Measurements from ENCODE around the gene KCNK1.

KCNK1 gene

DNA sequence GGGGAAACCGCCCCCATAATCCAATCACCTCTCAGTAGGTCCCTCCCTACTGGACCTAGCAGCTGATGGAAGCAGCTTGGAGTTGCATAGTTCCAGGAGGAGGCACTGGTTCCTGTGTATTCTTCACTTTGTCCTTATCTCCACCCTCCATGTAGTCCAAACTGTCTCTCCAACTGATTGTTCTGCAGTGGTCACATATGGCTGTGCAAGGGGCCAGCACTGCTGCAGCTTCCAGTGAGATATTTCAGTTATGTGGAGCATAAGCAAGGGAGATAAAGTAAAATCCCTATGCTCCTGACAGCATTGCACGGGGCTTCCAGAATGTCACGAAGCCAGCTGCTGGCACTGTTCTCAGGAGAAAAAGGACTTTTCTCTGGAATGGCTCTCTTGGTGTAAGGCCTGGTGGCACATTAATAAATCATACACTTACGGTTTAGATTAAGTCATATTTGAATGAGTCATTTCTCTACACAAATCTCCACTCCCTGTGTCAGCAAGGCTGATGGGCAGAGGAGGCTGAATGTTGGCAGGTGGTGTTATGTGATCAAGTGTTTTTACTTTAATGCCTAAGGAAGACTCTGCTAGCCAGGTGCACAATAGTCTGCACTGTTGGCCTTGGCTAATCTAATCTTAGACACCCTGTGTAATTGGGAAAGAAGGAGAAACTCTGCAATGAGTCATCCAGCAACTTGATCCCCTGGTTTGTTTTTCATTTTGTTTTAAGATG lies 93.4 kb downstream of the KCNK1 start:
- no peak overlapping the region for H3K27ac ChIP-seq
- TF ChIP-seq, protein P1, sequence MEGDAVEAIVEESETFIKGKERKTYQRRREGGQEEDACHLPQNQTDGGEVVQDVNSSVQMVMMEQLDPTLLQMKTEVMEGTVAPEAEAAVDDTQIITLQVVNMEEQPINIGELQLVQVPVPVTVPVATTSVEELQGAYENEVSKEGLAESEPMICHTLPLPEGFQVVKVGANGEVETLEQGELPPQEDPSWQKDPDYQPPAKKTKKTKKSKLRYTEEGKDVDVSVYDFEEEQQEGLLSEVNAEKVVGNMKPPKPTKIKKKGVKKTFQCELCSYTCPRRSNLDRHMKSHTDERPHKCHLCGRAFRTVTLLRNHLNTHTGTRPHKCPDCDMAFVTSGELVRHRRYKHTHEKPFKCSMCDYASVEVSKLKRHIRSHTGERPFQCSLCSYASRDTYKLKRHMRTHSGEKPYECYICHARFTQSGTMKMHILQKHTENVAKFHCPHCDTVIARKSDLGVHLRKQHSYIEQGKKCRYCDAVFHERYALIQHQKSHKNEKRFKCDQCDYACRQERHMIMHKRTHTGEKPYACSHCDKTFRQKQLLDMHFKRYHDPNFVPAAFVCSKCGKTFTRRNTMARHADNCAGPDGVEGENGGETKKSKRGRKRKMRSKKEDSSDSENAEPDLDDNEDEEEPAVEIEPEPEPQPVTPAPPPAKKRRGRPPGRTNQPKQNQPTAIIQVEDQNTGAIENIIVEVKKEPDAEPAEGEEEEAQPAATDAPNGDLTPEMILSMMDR (IDR thresholded peaks at IDR 0.05) = no peak
- no peak for TF ChIP-seq ZFX (IDR thresholded peaks at IDR 0.05; ENCODE audit: borderline replicate concordance)

DNA sequence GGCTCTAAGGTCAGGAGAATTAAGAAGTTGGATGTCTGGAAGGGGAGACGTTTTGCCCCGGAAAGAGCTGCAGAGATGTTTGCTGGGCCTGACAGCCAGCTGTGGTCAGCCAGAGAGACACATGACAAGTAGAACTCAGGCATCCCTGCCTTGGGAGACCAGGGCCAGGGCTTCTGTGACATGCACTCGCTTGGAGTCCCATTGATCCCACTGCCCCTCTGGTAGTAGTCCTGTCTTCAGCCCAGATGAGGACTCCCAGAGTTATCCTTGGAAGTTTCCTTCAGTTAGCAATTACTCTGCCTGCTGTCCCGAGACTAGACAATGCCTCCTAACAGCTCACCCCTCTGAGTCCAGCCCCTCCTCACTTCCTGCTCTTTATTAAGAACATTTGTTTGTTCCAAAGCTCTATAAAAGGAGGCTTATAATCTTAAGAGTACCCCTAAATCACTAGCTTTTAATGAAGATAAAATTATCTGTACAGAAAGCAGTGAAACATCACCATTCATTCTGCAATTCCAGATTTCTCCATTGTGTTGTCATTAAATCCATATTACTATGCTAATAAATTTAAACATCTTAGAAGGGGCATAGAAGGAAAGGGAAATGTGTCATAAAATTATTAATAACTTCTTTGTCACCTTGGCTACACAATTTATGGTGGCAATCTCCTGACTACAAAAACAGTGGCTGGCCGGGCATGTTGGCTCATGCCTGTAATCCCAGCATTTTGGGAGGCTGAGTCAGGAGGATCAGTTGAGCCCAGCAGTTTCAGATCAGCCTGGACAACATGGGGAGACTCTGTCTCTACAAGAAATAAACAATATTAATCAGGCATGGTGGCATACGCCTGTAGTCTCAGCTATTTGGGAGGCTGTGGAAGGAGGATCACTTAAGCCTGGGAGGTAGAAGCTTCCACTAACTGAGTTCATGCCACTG lies 94.2 kb downstream of the KCNK1 start:
- TF ChIP-seq, protein P1 (IDR thresholded peaks at IDR 0.05) = no peak
- TF ChIP-seq ZFX (IDR thresholded peaks at IDR 0.05; ENCODE audit: borderline replicate concordance) = no peak
- H3K27ac ChIP-seq = no peak overlapping the region

DNA sequence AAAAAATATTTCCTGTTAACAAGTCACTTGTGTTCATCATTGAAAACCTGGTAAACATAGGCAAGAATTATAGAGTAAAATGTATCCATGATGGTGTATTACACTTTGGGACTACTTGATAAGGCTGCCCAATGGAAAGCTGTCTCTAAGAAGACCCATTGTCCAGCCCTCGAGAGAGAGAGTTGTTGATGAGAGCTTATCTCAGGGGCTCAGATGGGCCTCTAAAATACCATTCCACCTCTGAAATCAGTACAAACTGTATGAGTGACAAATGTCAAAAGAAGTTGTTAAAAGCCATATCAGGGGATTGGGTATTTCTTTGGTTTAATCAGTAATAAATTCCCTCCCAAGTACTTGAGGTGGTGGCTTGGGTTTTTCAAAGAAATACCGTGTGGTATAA lies 96.1 kb downstream of the KCNK1 start:
- no peak overlapping the region for H3K27ac ChIP-seq
- TF ChIP-seq, protein P1 (IDR thresholded peaks at IDR 0.05) = no peak
- no peak for TF ChIP-seq ZFX (IDR thresholded peaks at IDR 0.05; ENCODE audit: borderline replicate concordance)

DNA sequence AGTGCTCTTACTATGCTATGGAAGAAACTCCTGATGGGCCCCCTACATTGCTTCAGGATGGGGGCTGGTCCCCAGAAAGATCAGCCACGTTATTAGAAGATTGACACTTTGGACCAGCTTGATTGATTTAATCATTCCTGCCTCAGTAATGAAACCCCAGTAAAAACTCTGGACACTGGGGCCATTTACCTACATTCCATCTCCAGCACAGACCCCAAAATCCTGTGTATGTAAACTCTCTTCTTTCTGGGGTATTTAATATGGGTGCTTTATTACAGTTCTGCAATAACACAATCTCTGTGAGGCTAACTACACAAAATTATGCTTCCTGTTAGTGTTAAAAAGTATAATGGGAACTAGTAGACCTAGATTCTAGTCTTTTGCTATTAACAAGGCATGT lies 96.6 kb downstream of the KCNK1 start:
- TF ChIP-seq ZFX (IDR thresholded peaks at IDR 0.05; ENCODE audit: borderline replicate concordance) = no peak
- TF ChIP-seq, protein P1 (IDR thresholded peaks at IDR 0.05) = no peak
- H3K27ac ChIP-seq = no peak overlapping the region

DNA sequence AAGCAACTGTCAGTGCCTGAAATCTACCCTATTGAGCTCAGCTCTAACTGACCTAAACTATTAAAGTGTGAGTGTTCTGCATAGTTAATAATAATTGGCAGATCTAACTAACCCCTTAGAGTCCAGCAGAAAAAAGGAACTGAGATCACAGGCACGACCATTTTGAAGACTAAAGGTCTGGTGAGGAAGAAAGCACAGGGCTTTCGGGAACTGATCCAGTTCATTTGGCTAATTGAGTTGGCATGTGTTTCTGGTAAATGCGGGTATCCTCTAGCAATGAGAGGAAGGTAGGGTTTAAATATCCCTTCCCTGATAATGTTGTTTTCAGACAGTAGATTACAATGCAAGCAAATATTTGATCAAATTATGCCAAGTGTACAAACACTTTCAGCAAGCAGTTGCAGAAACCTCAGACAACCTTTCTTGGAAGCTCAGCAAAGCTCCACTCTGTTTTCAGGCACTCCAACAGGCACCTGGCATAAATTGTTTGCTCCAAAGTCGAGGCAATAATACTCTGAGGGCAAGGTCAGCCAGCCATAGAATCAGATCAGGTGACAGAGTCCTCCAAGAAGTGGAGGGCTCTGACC lies 100.8 kb downstream of the KCNK1 start:
- no peak for TF ChIP-seq ZFX (IDR thresholded peaks at IDR 0.05; ENCODE audit: borderline replicate concordance)
- TF ChIP-seq, protein P1 (IDR thresholded peaks at IDR 0.05) = no peak
- H3K27ac ChIP-seq = peak overlapping the region; percentile 34

DNA sequence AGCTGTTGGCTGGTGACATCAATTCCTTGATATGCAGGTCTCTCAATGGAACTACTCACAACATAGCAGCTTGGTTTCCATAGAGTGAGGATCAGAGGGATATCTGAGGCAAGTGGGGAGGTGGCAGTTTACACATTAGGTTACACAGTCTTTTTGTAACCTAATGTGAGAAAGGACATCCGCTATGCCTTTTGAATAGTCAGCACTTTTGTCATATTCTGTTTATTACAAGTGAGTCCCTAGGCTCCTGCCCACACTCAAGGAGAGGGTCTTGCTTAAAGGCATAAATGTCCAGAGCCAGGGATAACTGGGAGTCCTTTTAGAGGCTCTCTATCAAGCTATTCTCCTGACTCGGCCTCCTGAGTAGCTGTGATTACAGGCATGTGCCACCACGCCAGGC lies 104.2 kb downstream of the KCNK1 start:
- TF ChIP-seq, protein P1 (IDR thresholded peaks at IDR 0.05) = no peak
- no peak for TF ChIP-seq ZFX (IDR thresholded peaks at IDR 0.05; ENCODE audit: borderline replicate concordance)

More for the DNA sequence above, 104.2 kb downstream of the KCNK1 start:
- H3K27ac ChIP-seq = no peak overlapping the region
